HepG2 (cell line): ENCODE measurements around the gene HES2. TPM values are rescaled to one million over a fixed set of nuclear protein-coding genes. Genes with fewer than 3 reads are reported as not detected.
A peak's percentile ranks its signal among the peaks of the same experiment; 100 is the strongest.

Source experiments
- CHD4 ChIP-seq: fragments of 200-600 bp; sonication (generic); IDR thresholded peaks from 2 replicates; pipeline ENCODE4 v1.7.0; 2017; ENCODE audit warnings: mild to moderate bottlenecking, low read length, borderline replicate concordance
- CREM ChIP-seq, 2 experiments: sonication (generic) in 1 of 2; formaldehyde crosslinking in 1 of 2; IDR thresholded peaks; 2 replicates each; pipeline versions ENCODE4 v1.4.0 to v1.6.1; 2016 to 2020; ENCODE audit warnings: antibody characterized with exemption in 1 of 2, mild to moderate bottlenecking in 1 of 2, missing genetic modification reagents in 1 of 2
- EZH2 ChIP-seq: conservative IDR thresholded peaks from 2 replicates; pipeline ENCODE4 v1.6.1; 2012; ENCODE audit warnings: mild to moderate bottlenecking, low read depth, low read length, moderate library complexity
- HBP1 ChIP-seq: IDR thresholded peaks from 2 replicates; pipeline ENCODE4 v1.6.1; 2016; ENCODE audit warnings: low read depth, control low read depth
- HMGXB4 ChIP-seq, 2 experiments: sonication (generic) in 1 of 2; formaldehyde crosslinking in 1 of 2; IDR thresholded peaks; 2 replicates each; pipeline versions ENCODE4 v1.4.0 to v1.6.1; 2018 to 2020; ENCODE audit warnings: missing genetic modification reagents in 2 of 2, borderline replicate concordance in 1 of 2, low read depth in 1 of 2, mild to moderate bottlenecking in 1 of 2, missing biosample characterization in 1 of 2
- HNRNPH1 ChIP-seq: fragments of 200-400 bp; formaldehyde crosslinking; optimal IDR thresholded peaks from 2 replicates; pipeline ENCODE3; 2017; ENCODE audit warnings: mild to moderate bottlenecking, low read depth, low read length
- MAX ChIP-seq: IDR thresholded peaks from 2 replicates; pipeline ENCODE4 v1.6.1; 2012; ENCODE audit warnings: inconsistent platforms
- MLLT10 ChIP-seq: sonication (generic); formaldehyde crosslinking; IDR thresholded peaks from 2 replicates; pipeline ENCODE4 v1.4.0; 2020; ENCODE audit warnings: missing genetic modification reagents
- PATZ1 ChIP-seq: sonication (generic); formaldehyde crosslinking; IDR thresholded peaks from 2 replicates; pipeline ENCODE4 v1.4.0; 2020; ENCODE audit warnings: missing genetic modification reagents
- PRMT3 ChIP-seq: sonication (generic); formaldehyde crosslinking; IDR thresholded peaks from 2 replicates; pipeline ENCODE4 v1.8.1; 2022; ENCODE audit warnings: low read depth, mild to moderate bottlenecking, moderate library complexity, missing genetic modification reagents, borderline replicate concordance
- RCOR2 ChIP-seq: IDR thresholded peaks from 2 replicates; pipeline ENCODE4 v1.6.1; 2016; ENCODE audit warnings: missing biosample characterization, missing genetic modification reagents
- SALL1 ChIP-seq: sonication (generic); formaldehyde crosslinking; IDR thresholded peaks from 2 replicates; pipeline ENCODE4 v1.8.0; 2022; ENCODE audit warnings: mild to moderate bottlenecking, missing genetic modification reagents
- XRCC5 ChIP-seq: fragments of 200-400 bp; formaldehyde crosslinking; optimal IDR thresholded peaks from 2 replicates; pipeline ENCODE3; 2017; ENCODE audit warnings: mild to moderate bottlenecking, low read length
- ZNF430 ChIP-seq: sonication (generic); formaldehyde crosslinking; IDR thresholded peaks from 2 replicates; pipeline ENCODE4 v1.9.0; 2021; ENCODE audit warnings: mild to moderate bottlenecking, missing genetic modification reagents
- ZNF589 ChIP-seq: sonication (generic); formaldehyde crosslinking; conservative IDR thresholded peaks from 2 replicates; pipeline ENCODE4 v1.8.0; 2022; ENCODE audit warnings: mild to moderate bottlenecking, moderate library complexity, missing genetic modification reagents
- ZNF615 ChIP-seq: sonication (generic); formaldehyde crosslinking; IDR thresholded peaks from 2 replicates; pipeline ENCODE4 v1.5.0; 2020; ENCODE audit warnings: mild to moderate bottlenecking, missing genetic modification reagents, borderline replicate concordance
- ZNF691 ChIP-seq: sonication (generic); formaldehyde crosslinking; IDR thresholded peaks from 2 replicates; pipeline ENCODE4 v1.4.0; 2020; ENCODE audit warnings: missing genetic modification reagents, low read depth, mild to moderate bottlenecking, borderline replicate concordance
- ZNF704 ChIP-seq: sonication (generic); formaldehyde crosslinking; IDR thresholded peaks from 2 replicates; pipeline ENCODE4 v1.8.1; 2023; ENCODE audit warnings: mild to moderate bottlenecking, inconsistent platforms, moderate library complexity, missing genetic modification reagents, borderline replicate concordance
- polyA plus RNA-seq, 8 experiments: library from polyadenylated mRNA; depleted of rRNA in 3 of 8; stranded (reverse) in 7 of 8; unstranded in 1 of 8; fragments of >200 nt; fragmentation: Illumina TruSeq in 4 of 8; extraction: Trizol in 4 of 8; gene quantifications; 2 replicates each; pipeline versions ENCODE4 v1.2.1 to v1.2.3, GENCODE V29; 2011 to 2016; ENCODE audit warnings: low read depth in 4 of 8, missing spikeins in 1 of 8, mixed read lengths in 1 of 8; ENCODE audit not compliant: insufficient read depth in 1 of 8
- total RNA-seq, 5 experiments: library from RNA; depleted of rRNA; stranded (reverse); fragments of >200 nt; fragmentation: Illumina TruSeq; extraction: Trizol; gene quantifications; 2 replicates each; pipeline ENCODE4 v1.2.3, GENCODE V29; 2016; ENCODE audit warnings: low read depth in 1 of 5

The HES2 gene
- total and polyA plus RNA-seq, 2 of the 13 experiments (the other 11 are each of a cell fraction or from before 2014, with no cell fraction given) = 0.11 to 0.17 TPM

GRCh38 chr1:6414443-6414844 is 5.3 kb downstream of the HES2 start (continued):
- TF ChIP-seq PATZ1 (0 out of 2 replicates have a peak, but pooled peaks have one; percentile 35), ZNF704 (CRISPR knock-in tag) (0 out of 2 replicates have a peak, but pooled peaks have one; percentile 37), RCOR2 (CRISPR knock-in tag) (no peak), ZNF615 (CRISPR knock-in tag) (no peak), EZH2 (no peak), ZNF589 (CRISPR knock-in tag) (no peak), MLLT10 (no peak), XRCC5 (peak; percentile 66), CHD4 (no peak), HNRNPH1 (no peak), SALL1 (peak; percentile 62), MAX (peak; percentile 85), PRMT3 (no peak), HBP1 (CRISPR knock-in tag) (0 out of 2 replicates have a peak, but pooled peaks have one; percentile 25), ZNF430 (CRISPR knock-in tag) (no peak), CREM (IDR thresholded peaks at IDR 0.05) (no peak), CREM (CRISPR knock-in tag; IDR thresholded peaks at IDR 0.05) (no peak), HMGXB4 (CRISPR knock-in tag; IDR thresholded peaks at IDR 0.05; ENCODE audit: borderline replicate concordance in 1 of 2, low read depth in 1 of 2) (peak; percentile 33 to 43; a peak in 2 of 4 replicates), ZNF691 (CRISPR knock-in tag) (0 out of 2 replicates have a peak, but pooled peaks have one; percentile 63)
